ENCODE measurements around the gene TMEM242.

TMEM242 gene

GRCh38 chr6:157246048-157246630 lies 77.2 kb downstream of the TMEM242 start:
- DNase-seq: no peak

GRCh38 chr6:157245436-157245835 lies 77.9 kb downstream of the TMEM242 start:
- no peak for DNase-seq

GRCh38 chr6:157244780-157245179 lies 78.5 kb downstream of the TMEM242 start:
- no peak for DNase-seq

GRCh38 chr6:157244175-157244574 lies 79.1 kb downstream of the TMEM242 start:
- DNase-seq: no peak

- no peak for DNase-seq
Measured at GRCh38 chr6:157242791-157243190, 80.5 kb downstream of the TMEM242 start.

GRCh38 chr6:157240960-157241311 lies 82.4 kb downstream of the TMEM242 start:
- no peak for DNase-seq

- no peak for DNase-seq
Measured at GRCh38 chr6:157240059-157240959, 83.0 kb downstream of the TMEM242 start.

- DNase-seq: no peak
Measured at GRCh38 chr6:157239671-157240058, 83.7 kb downstream of the TMEM242 start.
